Body of pancreas (tissue), 4 donors: Measurements from ENCODE around the gene ACAD9. TPM values are rescaled to one million over a fixed set of nuclear protein-coding genes. Genes with fewer than 3 reads are reported as not detected.

Source experiments
- ATAC-seq: fragments of 150-250 bp; one replicate; pipeline ENCODE4 v1.9.1; 2016
- DNase-seq, 4 donors: peaks; one replicate each; pipeline ENCODE4 v3.0.0-alpha.2; 2019
- H3K27ac ChIP-seq, 4 donors: fragments of 200-600 bp; sonication (generic); 1 replicate in 3 of 4; 2 replicates in 1 of 4; pipeline versions ENCODE4 v1.5.1 to v1.6.1; 2016 to 2019; ENCODE audit warnings: mild to moderate bottlenecking in 1 of 4, mixed read lengths in 1 of 4, moderate library complexity in 1 of 4
- H3K27me3 ChIP-seq, 2 donors: fragments of 200-600 bp; sonication (generic); one replicate each; pipeline ENCODE4 v1.6.0; 2016; ENCODE audit warnings: mild to moderate bottlenecking in 1 of 2
- H3K36me3 ChIP-seq, 2 donors: fragments of 200-600 bp; sonication (generic); replicated peaks in 1 of 2; 2 replicates each; pipeline ENCODE4 v1.5.1; 2016; ENCODE audit warnings: low read depth in 2 of 2; ENCODE audit not compliant: insufficient read depth in 1 of 2
- H3K4me1 ChIP-seq: fragments of 200-600 bp; sonication (generic); one replicate; pipeline ENCODE4 v1.6.0; 2016
- H3K4me3 ChIP-seq, 2 donors: fragments of 200-600 bp; sonication (generic); 1 replicate in 1 of 2; 2 replicates in 1 of 2; pipeline ENCODE4 v1.5.1; 2016 to 2019
- H3K9me3 ChIP-seq, 3 donors: fragments of 200-600 bp; sonication (generic); 1 replicate in 2 of 3; 2 replicates in 1 of 3; pipeline ENCODE4 v1.5.1; 2016
- POLR2A ChIP-seq, 3 donors: fragments of 450-650 bp; IDR thresholded peaks; one replicate each; pipeline ENCODE4 v1.6.1; 2016; ENCODE audit warnings: antibody characterized with exemption in 3 of 3, mild to moderate bottlenecking in 2 of 3
- WGBS, 2 donors: methylation state at CpG; one replicate each; pipeline ENCODE4 v1.1.5; 2017; 5-methylcytosine and 5-hydroxymethylcytosine counted together
- intact Hi-C: fragments of 100-400 bp; cut with DNase I; formaldehyde crosslinking; loops from one replicate; pipeline ENCODE4 v1.15.1; 2023
- small RNA-seq: library from RNA; depleted of rRNA; stranded (forward); fragments of <200 nt; gene quantifications from one replicate; pipeline ENCODE3, GENCODE V24; 2016
- total RNA-seq, 2 donors: library from RNA; depleted of rRNA; stranded (reverse); fragments of >200 nt; gene quantifications; one replicate each; pipeline ENCODE4 v1.1.0, GENCODE V29; 2016
- TF ChIP-seq, protein P1 (sequence below), 7 experiments: fragments of 450-650 bp in 4 of 7; fragments of 200-600 bp in 3 of 7; sonication (generic) in 3 of 7; IDR thresholded peaks; one replicate each; pipeline ENCODE4 v1.5.1; 2016 to 2019; ENCODE audit warnings: antibody characterized with exemption in 7 of 7

ACAD9 gene
- total RNA-seq, 2 donors from 2014 or later: 22.8 to 46.5 TPM

DNA sequence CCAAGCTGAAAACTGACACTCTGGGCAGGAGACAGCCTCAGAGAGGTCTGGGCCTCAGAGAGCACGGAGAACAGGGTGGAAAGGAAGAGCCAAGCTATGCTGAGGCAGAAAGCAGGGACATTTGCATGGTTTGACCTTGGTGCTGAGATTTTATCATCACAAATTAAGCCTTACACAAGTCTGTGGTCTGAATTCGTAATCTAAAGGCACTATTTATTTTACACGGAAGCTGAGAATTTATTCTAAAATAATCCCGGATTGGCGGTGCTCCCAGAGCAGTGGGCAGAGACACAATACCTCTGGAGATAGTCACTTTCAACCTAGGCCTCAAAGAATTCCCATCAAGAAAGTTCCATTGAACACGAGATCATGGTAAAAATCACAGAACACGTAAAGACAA, 67.0 kb downstream of the ACAD9 start:
- intact Hi-C loops: no loop called here
- Histone ChIP-seq H3K4me1 (no peaks in the 10 kb centered on the region), H3K27me3 (no peaks in the 10 kb centered on the region), H3K36me3 (no peaks in the 10 kb centered on the region), H3K4me3 (no peak overlapping the region), H3K27ac (no peak overlapping the region), H3K9me3 (no peaks in the 10 kb centered on the region)
- no peak for TF ChIP-seq POLR2A (IDR thresholded peaks at IDR 0.05)
- TF ChIP-seq, protein P1, sequence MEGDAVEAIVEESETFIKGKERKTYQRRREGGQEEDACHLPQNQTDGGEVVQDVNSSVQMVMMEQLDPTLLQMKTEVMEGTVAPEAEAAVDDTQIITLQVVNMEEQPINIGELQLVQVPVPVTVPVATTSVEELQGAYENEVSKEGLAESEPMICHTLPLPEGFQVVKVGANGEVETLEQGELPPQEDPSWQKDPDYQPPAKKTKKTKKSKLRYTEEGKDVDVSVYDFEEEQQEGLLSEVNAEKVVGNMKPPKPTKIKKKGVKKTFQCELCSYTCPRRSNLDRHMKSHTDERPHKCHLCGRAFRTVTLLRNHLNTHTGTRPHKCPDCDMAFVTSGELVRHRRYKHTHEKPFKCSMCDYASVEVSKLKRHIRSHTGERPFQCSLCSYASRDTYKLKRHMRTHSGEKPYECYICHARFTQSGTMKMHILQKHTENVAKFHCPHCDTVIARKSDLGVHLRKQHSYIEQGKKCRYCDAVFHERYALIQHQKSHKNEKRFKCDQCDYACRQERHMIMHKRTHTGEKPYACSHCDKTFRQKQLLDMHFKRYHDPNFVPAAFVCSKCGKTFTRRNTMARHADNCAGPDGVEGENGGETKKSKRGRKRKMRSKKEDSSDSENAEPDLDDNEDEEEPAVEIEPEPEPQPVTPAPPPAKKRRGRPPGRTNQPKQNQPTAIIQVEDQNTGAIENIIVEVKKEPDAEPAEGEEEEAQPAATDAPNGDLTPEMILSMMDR (IDR thresholded peaks at IDR 0.05): no peak
- ATAC-seq (no peak), DNase-seq (no peak)
- 49 to 53% methylated on average over 7 of the region's 7 CpGs for WGBS, 2 donors

DNA sequence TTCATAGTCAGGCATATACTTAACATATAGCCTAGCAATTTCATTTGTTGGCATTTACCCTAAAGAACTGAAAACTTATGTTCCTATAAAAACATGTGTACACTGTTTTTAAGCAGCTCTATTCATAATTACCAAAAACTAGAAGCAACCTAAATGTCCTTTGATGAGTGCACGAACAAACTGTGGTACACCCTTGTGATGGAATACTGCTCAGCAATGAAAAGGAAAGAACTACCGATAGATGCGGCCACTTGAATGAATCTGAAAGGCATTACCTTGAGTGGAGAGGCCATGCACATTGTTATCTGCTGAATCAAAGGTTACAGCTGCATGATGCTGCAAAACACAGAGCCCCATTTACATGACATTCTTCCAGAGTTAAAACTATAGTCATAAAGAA, 69.7 kb downstream of the ACAD9 start:
- no peaks in the 10 kb centered on the region for H3K4me1 ChIP-seq
- H3K4me3 ChIP-seq: no peak overlapping the region
- DNase-seq (no peak), ATAC-seq (no peak)
- H3K9me3 ChIP-seq: no peaks in the 10 kb centered on the region
- no peak for TF ChIP-seq POLR2A (IDR thresholded peaks at IDR 0.05)
- TF ChIP-seq, protein P1 (IDR thresholded peaks at IDR 0.05): no peak
- H3K27me3 ChIP-seq: no peaks in the 10 kb centered on the region
- H3K27ac ChIP-seq: no peak overlapping the region
- H3K36me3 ChIP-seq: no peaks in the 10 kb centered on the region
- intact Hi-C loops: no loop called here
- 94 to 97% methylated on average over 3 of the region's 3 CpGs for WGBS, 2 donors

DNA sequence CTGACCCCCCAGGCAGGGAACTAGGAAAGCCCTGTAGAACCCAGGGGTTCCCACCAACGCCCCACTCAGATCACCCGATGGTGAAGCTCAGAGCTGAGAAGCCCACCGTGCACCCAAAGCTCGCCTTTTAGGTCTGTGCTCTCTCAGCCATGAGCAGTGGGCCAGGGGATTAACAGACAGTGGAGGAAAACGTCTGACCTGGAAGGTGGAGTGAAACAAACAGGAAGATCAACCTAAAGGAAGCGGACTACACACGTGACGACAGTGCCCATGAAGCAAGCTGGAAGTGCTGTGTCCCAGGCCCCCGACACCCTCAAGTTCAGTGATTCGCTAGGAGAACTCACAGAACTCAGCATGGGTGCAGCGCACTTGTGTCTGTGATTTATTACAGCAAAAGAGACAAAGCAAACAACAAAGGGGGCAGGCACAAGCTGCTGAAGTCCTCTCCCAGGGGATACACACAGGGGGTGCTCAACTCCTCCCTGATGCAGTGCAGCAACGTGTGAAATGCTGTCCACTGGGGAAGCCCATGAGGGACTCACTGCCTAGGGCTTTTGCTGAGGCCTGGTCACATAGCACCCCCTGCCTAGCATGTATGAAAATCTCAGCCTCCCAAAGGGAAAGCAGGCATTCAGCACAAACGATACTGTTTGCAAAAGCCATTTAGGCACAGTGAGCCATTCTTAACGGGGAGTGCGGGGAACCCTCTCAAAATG, 71.0 kb downstream of the ACAD9 start:
- no peaks in the 10 kb centered on the region for H3K9me3 ChIP-seq
- no peak overlapping the region for H3K27ac ChIP-seq
- WGBS, 2 donors: 54 to 59% methylated on average over 14 to 15 of the region's 15 CpGs
- no peaks in the 10 kb centered on the region for H3K27me3 ChIP-seq
- no peak for TF ChIP-seq POLR2A (IDR thresholded peaks at IDR 0.05)
- TF ChIP-seq, protein P1 (IDR thresholded peaks at IDR 0.05): no peak
- DNase-seq (no peak), ATAC-seq (no peak)
- no peaks in the 10 kb centered on the region for H3K36me3 ChIP-seq
- intact Hi-C loops: no loop called here
- no peaks in the 10 kb centered on the region for H3K4me1 ChIP-seq
- H3K4me3 ChIP-seq: no peak overlapping the region

DNA sequence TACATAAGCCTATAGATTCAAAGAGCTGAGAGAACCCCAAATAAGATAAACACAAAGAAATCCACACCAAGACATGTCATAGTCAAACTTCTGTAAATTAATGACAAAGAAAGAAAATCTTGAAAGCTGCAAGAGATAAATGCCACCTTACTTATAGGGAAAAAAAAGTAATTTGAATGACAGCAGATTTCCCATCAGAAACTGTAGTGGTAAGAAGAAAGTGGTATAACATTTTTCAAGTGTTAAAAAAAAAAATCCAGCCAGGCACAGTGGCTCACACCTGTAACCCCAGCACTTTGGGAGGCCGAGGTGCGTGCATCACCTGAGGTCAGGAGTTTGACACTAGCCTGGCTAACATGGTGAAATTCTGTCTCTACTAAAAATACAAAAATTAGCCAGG, 77.0 kb downstream of the ACAD9 start:
- H3K36me3 ChIP-seq: no peaks in the 10 kb centered on the region
- H3K27me3 ChIP-seq: no peaks in the 10 kb centered on the region
- DNase-seq: no peak
- intact Hi-C loops: no loop called here
- H3K9me3 ChIP-seq: no peaks in the 10 kb centered on the region
- H3K4me3 ChIP-seq: no peak overlapping the region
- ATAC-seq: no peak
- TF ChIP-seq, protein P1 (IDR thresholded peaks at IDR 0.05): no peak
- TF ChIP-seq POLR2A (IDR thresholded peaks at IDR 0.05): no peak
- whole genome bisulfite sequencing, 2 donors: 90 to 96% methylated on average over 2 of the region's 2 CpGs
- no peak overlapping the region for H3K27ac ChIP-seq
- no peaks in the 10 kb centered on the region for H3K4me1 ChIP-seq

Small RNA genes lying within 50 kb of the gene (small RNA-seq; reads per million reads assigned to genes)
- gene AC112484.4: not detected

Other genes with a start within 250 kb of the ACAD9 start
- gene RPN1, start 228.8 kb upstream of the ACAD9 start, total RNA-seq: 100 to 1,000 TPM; 126 to 133 TPM
- 10 to 100 TPM; 45.7 to 64.9 TPM for gene RAB7A, start 153.4 kb upstream of the ACAD9 start, total RNA-seq
- not detected for gene CFAP92, start 114.5 kb downstream of the ACAD9 start, total RNA-seq
- 1 to 10 TPM; 1.8 to 4.0 TPM for gene EFCC1, start 121.7 kb downstream of the ACAD9 start, total RNA-seq
- not detected for gene GP9, start 181.2 kb downstream of the ACAD9 start, total RNA-seq
- 10 to 100 TPM in 1 of 2 donors, 1 to 10 TPM in 1; 6.6 to 10.1 TPM for gene RAB43, start 242.2 kb downstream of the ACAD9 start, total RNA-seq